HUES64 (cell line): ENCODE measurements around the gene MNX1.

Experiments
- H3K27ac ChIP-seq: 2 replicates; pipeline ENCODE4 v1.7.0; 2013; ENCODE audit warnings: low read depth, low read length, inconsistent platforms
- H3K27me3 ChIP-seq: 2 replicates; pipeline ENCODE4 v1.6.1; 2013; ENCODE audit warnings: mild to moderate bottlenecking, low read length; ENCODE audit not compliant: insufficient read depth
- H3K36me3 ChIP-seq: 2 replicates; pipeline ENCODE4 v1.6.1; 2013; ENCODE audit warnings: mild to moderate bottlenecking, low read length; ENCODE audit not compliant: insufficient read depth
- H3K4me1 ChIP-seq: 2 replicates; pipeline ENCODE4 v1.6.1; 2013; ENCODE audit warnings: mild to moderate bottlenecking, low read length, moderate library complexity; ENCODE audit not compliant: insufficient read depth
- H3K4me3 ChIP-seq: 2 replicates; pipeline ENCODE4 v1.5.1; 2013; ENCODE audit warnings: mild to moderate bottlenecking, low read length, moderate library complexity
- H3K9ac ChIP-seq: 2 replicates; pipeline ENCODE4 v1.6.1; 2013; ENCODE audit warnings: mild to moderate bottlenecking, low read depth, low read length
- H3K9me3 ChIP-seq: 2 replicates; pipeline ENCODE4 v1.6.1; 2013; ENCODE audit warnings: low read depth, low read length; ENCODE audit not compliant: insufficient read depth
- WGBS: fragments of 150-250, 120-280 bp; methylation state at CpG from one replicate; pipeline ENCODE4 v1.1.7; 2013; ENCODE audit warnings: missing lambda C conversion rate; 5-methylcytosine and 5-hydroxymethylcytosine counted together

The MNX1 gene

DNA sequence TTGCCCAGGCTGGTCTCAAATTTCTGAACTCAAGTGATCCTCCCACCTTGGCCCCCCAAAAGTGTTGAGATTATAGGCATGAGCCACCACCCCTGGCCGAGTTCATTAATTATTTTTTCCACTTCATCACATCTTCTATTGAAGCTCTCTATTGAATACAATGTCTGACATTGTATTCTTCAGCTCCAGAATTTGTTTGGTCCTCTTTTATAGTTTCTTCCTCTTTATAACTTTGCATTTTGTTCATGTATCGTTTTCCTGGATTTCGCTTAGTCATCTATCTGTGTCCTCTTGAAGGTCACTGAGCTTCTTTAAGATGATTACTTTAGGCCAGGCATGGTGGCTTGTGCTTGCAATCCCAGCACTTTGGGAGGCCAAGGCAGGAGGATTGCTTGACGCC lies 30.8 kb downstream of the MNX1 start:
- Histone ChIP-seq H3K4me1 (no peaks in the 10 kb centered on the region), H3K9ac (no peak overlapping the region), H3K36me3 (peaks cover 2% of the 10 kb centered on the region; the same call in 1 of the 2 replicates), H3K27ac (no peak overlapping the region), H3K27me3 (no peaks in the 10 kb centered on the region), H3K4me3 (no peak overlapping the region), H3K9me3 (peaks cover 9% of the 10 kb centered on the region)
- 94% methylated on average over 4 of the region's 4 CpGs for WGBS

DNA sequence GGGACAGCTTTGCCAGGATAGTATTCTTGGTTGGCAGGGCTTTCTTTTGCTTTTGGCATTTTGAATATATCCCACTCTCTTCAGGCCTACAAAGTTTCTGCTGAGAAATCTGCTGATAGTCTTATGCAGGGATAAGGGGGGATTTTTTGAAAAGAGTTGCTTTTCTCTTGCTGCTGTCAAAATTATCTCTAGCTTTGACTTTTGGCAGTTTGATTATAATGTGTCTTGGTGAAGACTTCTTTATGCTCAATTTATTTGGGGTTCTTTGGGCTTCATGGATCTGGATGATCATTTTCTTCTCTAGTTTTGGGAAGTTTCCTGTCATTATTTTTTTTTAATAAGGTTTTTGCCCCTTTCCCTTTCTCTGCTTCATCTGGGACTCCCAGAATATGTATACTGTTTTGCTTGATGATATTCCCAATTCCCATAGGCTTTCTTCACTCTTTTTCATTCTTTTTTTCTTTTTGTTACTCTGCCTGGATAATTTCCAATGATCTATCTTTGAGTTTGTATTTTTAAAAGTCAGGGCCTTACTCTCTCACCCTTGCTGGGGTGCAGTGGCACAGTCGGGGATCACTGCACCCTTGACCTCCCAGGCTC lies 31.4 kb downstream of the MNX1 start:
- Histone ChIP-seq H3K4me3 (no peak overlapping the region), H3K9ac (no peak overlapping the region), H3K9me3 (peaks cover 9% of the 10 kb centered on the region), H3K27me3 (no peaks in the 10 kb centered on the region), H3K36me3 (peaks cover 2% of the 10 kb centered on the region; the same call in 1 of the 2 replicates), H3K4me1 (no peaks in the 10 kb centered on the region), H3K27ac (no peak overlapping the region)
- 74% methylated on average over 1 of the region's 1 CpG for WGBS

DNA sequence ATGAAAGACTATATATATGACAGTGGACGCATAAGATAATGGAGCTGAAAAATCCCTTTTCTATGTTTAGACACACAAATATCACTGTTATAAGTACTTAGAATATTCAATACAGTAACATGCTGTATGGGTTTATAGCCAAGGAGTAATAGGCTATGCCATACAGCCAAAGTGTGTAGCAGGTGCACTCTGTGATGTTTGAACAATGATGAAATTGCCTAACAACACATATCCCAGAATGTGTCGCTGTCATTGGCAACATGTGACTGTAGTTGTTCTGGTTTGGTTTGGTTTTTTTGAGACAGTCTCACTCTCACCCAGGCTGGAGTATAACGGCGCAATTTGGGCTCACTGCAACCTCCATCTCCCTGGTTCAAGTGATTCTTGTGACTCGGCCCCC lies 34.8 kb downstream of the MNX1 start:
- Histone ChIP-seq H3K27me3 (no peaks in the 10 kb centered on the region), H3K4me1 (no peaks in the 10 kb centered on the region), H3K9me3 (peaks cover 4% of the 10 kb centered on the region; the same call in 1 of the 2 replicates), H3K36me3 (peaks cover 21% of the 10 kb centered on the region), H3K4me3 (no peak overlapping the region), H3K9ac (no peak overlapping the region), H3K27ac (no peak overlapping the region)
- WGBS, result 88% methylated on average over 4 of the region's 5 CpGs

DNA sequence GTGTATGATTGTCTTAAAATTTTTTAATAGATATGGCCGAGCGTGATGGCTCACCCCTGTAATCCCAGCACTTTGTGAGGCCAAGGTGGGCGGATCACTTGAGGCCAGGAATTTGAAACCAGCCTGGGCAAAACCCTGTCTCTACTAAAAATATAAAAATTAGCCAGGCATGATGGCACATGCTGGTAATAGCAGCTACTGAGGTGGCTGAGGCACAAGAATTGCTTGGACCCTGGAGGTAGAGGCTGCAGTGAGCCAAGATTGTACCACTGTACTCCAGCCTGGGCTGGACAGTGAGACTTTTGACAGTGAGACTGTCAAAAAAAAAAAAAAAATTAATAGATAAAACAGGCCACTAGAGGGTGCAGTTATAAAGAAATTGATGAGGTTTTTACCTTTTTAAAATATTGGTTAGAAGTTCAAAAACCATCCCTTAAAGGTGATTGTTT lies 40.5 kb downstream of the MNX1 start:
- no peaks in the 10 kb centered on the region for H3K4me1 ChIP-seq
- no peak overlapping the region for H3K4me3 ChIP-seq
- H3K9me3 ChIP-seq, result no peaks in the 10 kb centered on the region
- no peak overlapping the region for H3K27ac ChIP-seq
- no peaks in the 10 kb centered on the region for H3K27me3 ChIP-seq
- H3K9ac ChIP-seq, result no peak overlapping the region
- 96% methylated on average over 3 of the region's 3 CpGs for WGBS
- peaks cover 77% of the 10 kb centered on the region for H3K36me3 ChIP-seq

DNA sequence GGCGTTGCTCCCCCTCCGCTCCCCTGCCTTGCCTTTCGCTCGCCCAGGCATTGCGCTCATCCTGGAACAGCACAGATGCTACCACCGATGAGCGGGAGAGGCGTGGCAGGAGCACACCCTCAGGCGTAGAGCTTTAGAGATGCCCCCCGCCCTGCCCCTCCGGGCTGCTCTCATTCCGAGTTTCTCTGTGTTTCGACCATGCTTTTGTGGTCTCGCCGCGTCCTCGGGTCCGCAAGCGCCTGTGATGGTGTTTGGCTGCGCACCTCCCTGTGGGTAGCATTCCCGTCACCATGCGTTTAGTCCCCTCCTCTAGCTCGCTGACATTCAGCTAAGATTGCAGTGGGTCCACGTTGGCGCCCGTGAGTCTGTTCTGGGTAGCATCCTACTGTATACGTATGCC lies 42.3 kb downstream of the MNX1 start:
- H3K4me3 ChIP-seq, result no peak overlapping the region
- H3K9ac ChIP-seq, result no peak overlapping the region
- H3K27ac ChIP-seq, result no peak overlapping the region
- WGBS, result 96% methylated on average over 27 of the region's 27 CpGs
- H3K9me3 ChIP-seq, result no peaks in the 10 kb centered on the region
- no peaks in the 10 kb centered on the region for H3K27me3 ChIP-seq
- no peaks in the 10 kb centered on the region for H3K4me1 ChIP-seq
- H3K36me3 ChIP-seq, result peaks cover 91% of the 10 kb centered on the region

DNA sequence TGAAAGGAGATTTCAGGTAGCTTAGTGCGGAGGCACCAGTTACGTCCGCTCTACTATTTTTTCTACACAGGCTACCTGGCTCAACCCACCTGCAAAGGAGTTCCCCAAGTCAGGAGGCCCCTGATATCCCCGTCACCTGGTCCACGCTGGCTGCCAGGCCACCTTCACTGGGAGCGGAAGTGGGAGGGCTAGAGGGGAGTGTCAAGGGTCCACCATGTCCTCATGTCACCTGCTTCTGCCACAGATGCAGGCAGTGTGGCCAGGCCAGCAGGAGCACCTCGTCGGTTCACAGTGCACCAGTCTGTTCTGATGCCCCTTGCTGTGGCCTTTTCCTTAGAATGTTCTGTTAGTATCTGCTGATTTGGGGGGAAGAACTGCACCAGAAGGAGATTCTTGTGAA lies 44.1 kb downstream of the MNX1 start:
- Histone ChIP-seq H3K9me3 (no peaks in the 10 kb centered on the region), H3K4me1 (no peaks in the 10 kb centered on the region), H3K36me3 (peaks cover 99% of the 10 kb centered on the region), H3K4me3 (no peak overlapping the region), H3K9ac (no peak overlapping the region), H3K27ac (no peak overlapping the region), H3K27me3 (no peaks in the 10 kb centered on the region)
- WGBS, result 98% methylated on average over 8 of the region's 8 CpGs

DNA sequence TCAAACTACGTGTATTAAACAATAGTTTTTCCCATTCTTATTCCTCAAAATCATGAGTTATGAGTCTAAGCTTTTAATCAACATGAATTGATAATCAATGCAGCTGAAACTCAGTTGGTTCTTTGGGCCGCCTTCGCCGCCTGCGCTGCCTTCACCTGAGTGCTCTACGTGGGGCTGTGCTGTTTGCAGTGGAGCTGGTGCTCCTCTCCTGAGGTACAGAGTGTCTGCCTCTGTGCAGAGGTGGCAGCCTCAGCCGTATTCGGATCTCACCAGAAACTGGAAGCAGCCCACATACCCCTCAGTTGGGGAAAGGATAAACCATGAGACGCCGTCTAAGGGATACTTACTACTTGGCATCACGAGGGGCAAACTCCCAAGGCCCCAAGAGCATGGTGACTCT lies 45.5 kb downstream of the MNX1 start:
- H3K36me3 ChIP-seq, result peaks cover 100% of the 10 kb centered on the region
- no peak overlapping the region for H3K9ac ChIP-seq
- 96% methylated on average over 11 of the region's 11 CpGs for WGBS
- no peak overlapping the region for H3K4me3 ChIP-seq
- no peak overlapping the region for H3K27ac ChIP-seq
- H3K27me3 ChIP-seq, result no peaks in the 10 kb centered on the region
- H3K9me3 ChIP-seq, result no peaks in the 10 kb centered on the region
- no peaks in the 10 kb centered on the region for H3K4me1 ChIP-seq

DNA sequence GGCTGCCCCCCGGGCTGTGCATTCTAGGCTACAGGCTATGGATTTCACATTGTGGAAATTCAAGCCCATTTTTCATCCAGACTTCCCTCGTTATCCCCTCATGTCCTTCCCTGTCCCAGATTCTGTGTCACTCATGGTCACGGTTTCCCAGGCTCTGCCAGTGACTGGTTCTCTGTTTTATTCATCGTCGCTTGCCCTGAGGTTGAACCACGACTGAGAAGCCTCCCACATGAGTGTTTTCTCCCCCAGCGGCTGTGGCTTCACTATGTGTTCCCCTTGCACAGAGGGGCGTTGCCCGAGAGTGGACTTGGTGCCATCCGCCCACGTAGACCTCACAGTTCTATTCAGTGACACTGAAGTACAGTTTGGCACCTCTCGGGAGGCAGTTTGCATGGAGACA lies 47.0 kb downstream of the MNX1 start:
- H3K4me3 ChIP-seq, result no peak overlapping the region
- H3K27ac ChIP-seq, result no peak overlapping the region
- H3K27me3 ChIP-seq, result no peaks in the 10 kb centered on the region
- H3K4me1 ChIP-seq, result no peaks in the 10 kb centered on the region
- 95% methylated on average over 12 of the region's 12 CpGs for WGBS
- no peaks in the 10 kb centered on the region for H3K9me3 ChIP-seq
- peaks cover 97% of the 10 kb centered on the region for H3K36me3 ChIP-seq
- no peak overlapping the region for H3K9ac ChIP-seq

DNA sequence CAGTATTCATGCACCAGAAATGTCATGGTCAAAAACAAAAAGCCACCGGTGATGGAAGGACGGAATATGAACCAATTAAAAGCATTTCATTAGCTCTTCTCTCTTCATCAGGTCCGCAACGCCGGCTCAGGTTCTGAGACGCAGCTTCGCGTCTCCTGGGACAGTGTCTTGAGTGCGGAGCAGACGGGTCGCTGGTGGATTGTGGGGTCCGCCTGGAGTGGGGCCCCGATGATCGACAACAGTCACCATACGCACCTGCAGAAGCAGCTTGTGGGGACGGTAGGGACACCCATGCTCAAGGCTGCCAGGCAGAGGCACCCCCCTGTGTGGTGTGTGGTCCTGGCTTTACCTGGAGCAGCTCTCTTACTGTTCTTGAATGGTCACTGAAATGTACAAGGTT lies 47.6 kb downstream of the MNX1 start:
- H3K4me1 ChIP-seq, result no peaks in the 10 kb centered on the region
- H3K9ac ChIP-seq, result no peak overlapping the region
- H3K4me3 ChIP-seq, result no peak overlapping the region
- 98% methylated on average over 16 of the region's 16 CpGs for WGBS
- no peak overlapping the region for H3K27ac ChIP-seq
- H3K27me3 ChIP-seq, result no peaks in the 10 kb centered on the region
- no peaks in the 10 kb centered on the region for H3K9me3 ChIP-seq
- H3K36me3 ChIP-seq, result peaks cover 97% of the 10 kb centered on the region

DNA sequence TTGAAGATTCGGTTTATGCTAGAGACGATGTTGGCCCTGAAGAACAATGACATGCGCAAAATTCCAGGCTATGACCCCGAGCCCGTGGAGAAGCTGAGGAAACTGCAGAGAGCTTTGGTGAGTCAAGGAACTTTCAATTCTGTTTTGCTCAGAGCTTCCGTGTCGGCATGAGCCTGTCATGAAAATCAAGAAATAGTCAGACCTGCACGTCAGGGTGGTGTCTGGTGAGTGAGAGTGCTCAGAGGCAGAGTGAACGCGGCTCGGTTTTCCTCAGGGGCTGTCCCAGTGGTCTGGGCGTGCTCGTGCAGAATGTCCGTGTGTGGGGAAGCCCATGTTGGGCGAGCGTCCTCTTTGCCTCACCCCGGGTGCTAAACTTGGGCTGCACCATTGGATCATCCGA lies 48.3 kb downstream of the MNX1 start:
- no peaks in the 10 kb centered on the region for H3K27me3 ChIP-seq
- WGBS, result 96% methylated on average over 18 of the region's 18 CpGs
- H3K4me1 ChIP-seq, result no peaks in the 10 kb centered on the region
- no peak overlapping the region for H3K4me3 ChIP-seq
- H3K9me3 ChIP-seq, result no peaks in the 10 kb centered on the region
- H3K9ac ChIP-seq, result no peak overlapping the region
- peaks cover 95% of the 10 kb centered on the region for H3K36me3 ChIP-seq
- no peak overlapping the region for H3K27ac ChIP-seq

DNA sequence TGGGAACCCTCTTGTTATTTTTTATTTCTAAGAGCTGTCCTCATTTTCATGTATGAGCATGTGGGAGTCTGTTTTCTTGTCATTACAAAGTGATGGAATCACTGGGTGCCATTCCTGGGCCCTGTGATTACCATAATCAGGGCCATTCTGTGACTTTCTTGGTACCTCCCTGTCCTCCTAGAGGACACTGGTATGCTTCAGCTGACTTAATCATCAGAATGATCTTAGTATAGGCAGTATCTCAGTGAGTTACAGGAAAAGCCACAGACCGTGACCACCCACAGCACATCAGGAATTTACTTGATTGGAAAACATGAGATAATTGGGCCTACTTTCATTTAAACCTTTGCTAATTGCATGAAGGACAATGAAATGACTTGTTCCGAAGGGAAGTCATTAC lies 53.7 kb downstream of the MNX1 start:
- Histone ChIP-seq H3K9ac (no peak overlapping the region), H3K4me1 (peaks cover 6% of the 10 kb centered on the region), H3K4me3 (no peak overlapping the region), H3K27ac (no peak overlapping the region), H3K36me3 (peaks cover 93% of the 10 kb centered on the region), H3K27me3 (no peaks in the 10 kb centered on the region), H3K9me3 (no peaks in the 10 kb centered on the region)
- 99% methylated on average over 2 of the region's 2 CpGs for WGBS

DNA sequence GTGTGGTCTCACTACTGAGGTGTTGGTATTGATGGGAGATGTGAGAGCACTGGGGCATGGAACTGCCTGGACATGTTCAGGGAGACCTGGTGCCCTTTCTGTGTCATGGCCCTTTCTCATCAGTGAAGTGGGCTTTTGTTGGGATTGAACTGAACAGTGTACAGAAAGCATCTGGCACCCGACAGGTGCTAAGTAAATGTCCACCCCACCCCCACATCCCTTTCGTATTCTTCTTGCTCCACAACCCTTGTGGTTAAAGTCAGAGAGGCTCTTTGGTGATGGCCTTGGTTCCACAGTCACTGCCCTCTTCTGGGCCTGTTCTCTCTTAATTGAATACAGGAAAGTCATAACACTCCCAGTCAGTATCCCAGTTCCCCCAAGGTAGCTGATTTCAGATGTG lies 55.5 kb downstream of the MNX1 start:
- 93% methylated on average over 2 of the region's 2 CpGs for WGBS
- Histone ChIP-seq H3K4me3 (no peak overlapping the region), H3K9ac (no peak overlapping the region), H3K4me1 (peaks cover 10% of the 10 kb centered on the region), H3K36me3 (peaks cover 76% of the 10 kb centered on the region), H3K9me3 (no peaks in the 10 kb centered on the region), H3K27ac (no peak overlapping the region), H3K27me3 (no peaks in the 10 kb centered on the region)
